Tibial nerve (tissue), 3 donors: ENCODE measurements around the gene RAB30.

ENCODE experiments used
- POLR2A ChIP-seq, 2 donors: fragments of 450-650 bp; IDR thresholded peaks; one replicate each; pipeline ENCODE4 v1.6.1; 2017; ENCODE audit warnings: antibody characterized with exemption in 2 of 2, mild to moderate bottlenecking in 2 of 2, moderate library complexity in 2 of 2
- TF ChIP-seq, protein P1 (sequence below), 5 experiments: fragments of 200-600 bp in 3 of 5; fragments of 450-650 bp in 2 of 5; sonication (generic) in 3 of 5; IDR thresholded peaks; one replicate each; pipeline ENCODE4 v1.5.1; 2016 to 2019; ENCODE audit warnings: antibody characterized with exemption in 5 of 5, mild to moderate bottlenecking in 3 of 5, moderate library complexity in 2 of 5

DNA sequence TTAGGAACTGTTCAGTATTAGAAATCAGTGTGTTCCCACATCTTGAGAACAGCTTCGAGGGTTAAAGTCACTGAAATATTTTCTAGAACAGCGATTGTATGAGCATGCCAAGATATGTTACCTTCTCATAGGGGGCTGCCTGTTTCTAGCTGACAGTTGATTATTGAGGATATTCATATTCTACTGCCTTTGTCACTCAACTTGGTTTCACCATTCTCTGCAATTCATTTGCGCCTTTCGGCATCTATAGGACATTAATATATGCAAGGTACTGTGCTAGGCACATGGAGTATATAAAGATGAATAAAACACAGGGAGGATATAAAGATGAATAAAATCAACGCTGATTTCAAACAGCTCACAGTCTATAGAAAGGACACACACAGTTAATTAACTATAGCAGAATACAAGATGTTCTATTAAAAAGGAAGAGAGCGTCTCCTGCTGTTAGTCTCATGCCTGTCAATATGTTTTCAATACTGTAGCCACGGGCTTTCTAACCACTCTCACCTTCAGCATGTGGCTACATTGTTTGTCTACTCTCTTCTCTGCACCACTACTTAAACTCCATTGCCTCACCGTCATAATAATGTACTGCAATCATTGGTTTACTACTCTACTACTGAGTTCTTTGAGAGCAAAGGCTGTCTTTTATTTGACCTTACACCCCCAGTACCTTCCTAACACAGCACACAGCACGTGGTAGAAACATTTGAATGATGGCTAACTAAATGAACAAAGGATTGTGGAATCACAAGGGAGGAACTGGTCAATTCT lies 81.9 kb downstream of the RAB30 start:
- TF ChIP-seq, protein P1, sequence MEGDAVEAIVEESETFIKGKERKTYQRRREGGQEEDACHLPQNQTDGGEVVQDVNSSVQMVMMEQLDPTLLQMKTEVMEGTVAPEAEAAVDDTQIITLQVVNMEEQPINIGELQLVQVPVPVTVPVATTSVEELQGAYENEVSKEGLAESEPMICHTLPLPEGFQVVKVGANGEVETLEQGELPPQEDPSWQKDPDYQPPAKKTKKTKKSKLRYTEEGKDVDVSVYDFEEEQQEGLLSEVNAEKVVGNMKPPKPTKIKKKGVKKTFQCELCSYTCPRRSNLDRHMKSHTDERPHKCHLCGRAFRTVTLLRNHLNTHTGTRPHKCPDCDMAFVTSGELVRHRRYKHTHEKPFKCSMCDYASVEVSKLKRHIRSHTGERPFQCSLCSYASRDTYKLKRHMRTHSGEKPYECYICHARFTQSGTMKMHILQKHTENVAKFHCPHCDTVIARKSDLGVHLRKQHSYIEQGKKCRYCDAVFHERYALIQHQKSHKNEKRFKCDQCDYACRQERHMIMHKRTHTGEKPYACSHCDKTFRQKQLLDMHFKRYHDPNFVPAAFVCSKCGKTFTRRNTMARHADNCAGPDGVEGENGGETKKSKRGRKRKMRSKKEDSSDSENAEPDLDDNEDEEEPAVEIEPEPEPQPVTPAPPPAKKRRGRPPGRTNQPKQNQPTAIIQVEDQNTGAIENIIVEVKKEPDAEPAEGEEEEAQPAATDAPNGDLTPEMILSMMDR (IDR thresholded peaks at IDR 0.05), result no peak
- no peak for TF ChIP-seq POLR2A (IDR thresholded peaks at IDR 0.05)
